HG02973 (cell line): ENCODE measurements around the gene RASGRF1.
"Not testable (repeated sequence)": the region's sequence is repeated elsewhere in the genome, so short reads cannot be mapped to it uniquely, and the experiment has no call there.

Experiments
- ATAC-seq: cut with Tn5 transposase; IDR thresholded peaks from one replicate; pipeline ENCODE4 v1.9.1; 2021; ENCODE audit warnings: moderate library complexity; ENCODE audit not compliant: unreplicated experiment

The RASGRF1 gene

DNA sequence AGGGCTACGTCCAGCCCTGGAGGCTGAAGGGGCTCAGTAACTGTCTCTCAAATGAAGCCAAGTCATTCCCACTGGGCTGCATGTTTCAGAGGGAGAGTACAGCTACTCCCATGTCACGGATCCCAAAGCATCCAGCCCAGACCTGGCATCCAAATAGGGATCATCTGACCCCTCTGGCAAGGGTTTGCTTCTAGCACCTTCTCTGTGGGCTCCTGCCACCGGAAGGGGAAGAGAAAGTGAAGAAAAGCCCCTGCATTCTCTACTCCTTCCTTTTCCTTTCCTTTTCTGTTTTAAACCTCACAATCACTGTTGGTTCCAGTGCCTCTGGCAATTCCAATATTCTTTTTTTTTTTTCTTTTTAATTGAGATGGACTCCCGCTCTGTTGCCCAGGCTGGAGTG is 81.2 kb downstream of the RASGRF1 start:
- ATAC-seq, result no peak

DNA sequence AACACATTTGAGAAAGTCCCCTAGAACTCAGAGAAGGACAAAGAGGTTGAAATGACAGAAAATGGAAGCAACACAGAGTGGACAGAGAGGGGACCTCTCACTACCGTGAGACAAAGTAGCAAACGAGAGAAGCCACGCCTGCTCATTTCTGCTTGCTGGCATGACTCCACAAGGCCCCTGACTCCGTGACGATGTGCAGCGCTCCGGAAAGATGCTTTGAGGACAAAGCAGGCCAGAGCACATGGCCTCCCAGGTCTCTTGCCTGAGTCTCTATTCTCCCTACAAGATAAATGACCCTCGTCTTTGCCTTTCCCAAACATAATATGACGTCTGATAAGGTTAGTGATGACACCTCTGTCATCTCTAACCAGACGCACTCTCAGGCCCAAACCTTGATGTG is 81.9 kb downstream of the RASGRF1 start:
- ATAC-seq, result no peak

DNA sequence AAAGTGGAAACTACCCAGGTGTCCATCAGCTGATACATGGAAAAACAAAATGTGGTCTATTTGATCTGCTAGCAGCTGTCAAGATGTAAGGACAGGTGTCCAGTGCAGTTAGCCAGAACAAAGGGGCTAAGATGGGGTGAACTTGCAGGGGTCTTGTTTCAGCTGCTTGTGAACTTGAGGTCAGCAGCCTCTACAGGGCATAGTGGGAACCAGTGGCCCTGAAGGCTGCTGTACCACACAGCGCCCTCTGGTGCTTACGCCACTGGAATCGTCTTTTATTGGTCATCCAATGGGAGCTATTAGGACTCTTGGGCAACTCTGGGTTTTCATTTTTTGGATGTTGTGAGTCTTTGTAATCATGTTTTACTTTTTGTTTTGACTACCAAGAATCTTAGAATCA is 83.5 kb downstream of the RASGRF1 start:
- no peak for ATAC-seq

DNA sequence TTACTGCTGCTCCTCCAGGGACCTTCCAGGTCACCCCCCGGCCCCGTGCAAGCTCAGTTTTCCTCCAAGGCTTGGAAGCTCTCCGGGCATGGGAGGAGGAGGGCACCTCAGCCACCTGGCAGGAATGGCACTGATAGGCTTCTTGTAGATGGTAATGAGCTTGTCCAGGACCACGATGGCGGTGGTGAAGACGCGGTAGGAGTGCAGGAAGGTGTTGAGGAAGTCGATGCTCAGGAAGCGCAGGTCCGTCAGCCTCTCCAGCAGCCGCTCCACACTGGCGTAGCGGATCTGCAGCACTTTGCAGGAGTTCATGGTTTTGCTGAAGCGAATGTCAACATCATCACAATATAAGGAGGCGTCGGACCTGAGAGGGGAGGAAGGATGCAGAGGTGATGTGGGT is 84.5 kb downstream of the RASGRF1 start:
- no peak for ATAC-seq

DNA sequence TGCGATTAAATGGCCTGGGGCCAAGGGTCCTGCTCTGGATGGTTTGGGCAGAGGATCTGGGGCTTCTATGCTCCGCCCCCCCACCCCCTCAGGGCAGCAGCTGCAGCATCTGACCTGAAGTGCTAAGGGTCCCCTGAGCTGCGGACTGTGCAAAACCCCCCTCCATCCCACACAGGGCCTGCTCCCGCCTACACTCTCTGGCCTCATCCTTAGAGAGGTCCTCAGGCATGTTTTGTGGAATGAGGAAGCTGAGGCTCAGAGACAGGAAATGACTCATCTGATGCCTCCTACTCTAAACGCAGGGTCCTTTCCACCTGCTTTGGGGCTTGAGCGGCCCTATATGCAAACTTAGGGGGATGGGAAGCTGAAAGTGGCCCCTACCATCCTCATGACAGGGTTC is 86.2 kb downstream of the RASGRF1 start:
- peak; percentile 82 for ATAC-seq

DNA sequence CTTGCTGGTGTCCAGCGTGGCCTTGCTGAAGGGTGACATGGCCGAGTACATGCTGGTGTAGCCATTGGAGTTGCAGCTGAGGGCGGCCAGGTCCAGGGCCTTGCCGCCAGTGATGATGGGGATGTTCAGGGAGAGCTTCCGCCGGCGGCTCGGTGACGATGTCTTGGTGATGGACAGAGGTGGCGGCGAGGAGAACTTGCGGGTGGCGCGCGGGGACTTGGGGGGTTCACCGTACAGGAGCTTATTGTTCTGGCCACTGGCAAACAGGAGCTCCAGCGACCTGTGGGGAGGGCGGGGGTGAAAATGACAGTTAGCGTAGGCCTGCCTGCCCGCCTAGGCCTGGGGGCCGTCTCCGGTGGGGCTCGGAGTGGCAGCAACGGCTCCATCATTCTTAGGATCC is 86.7 kb downstream of the RASGRF1 start:
- no peak for ATAC-seq

DNA sequence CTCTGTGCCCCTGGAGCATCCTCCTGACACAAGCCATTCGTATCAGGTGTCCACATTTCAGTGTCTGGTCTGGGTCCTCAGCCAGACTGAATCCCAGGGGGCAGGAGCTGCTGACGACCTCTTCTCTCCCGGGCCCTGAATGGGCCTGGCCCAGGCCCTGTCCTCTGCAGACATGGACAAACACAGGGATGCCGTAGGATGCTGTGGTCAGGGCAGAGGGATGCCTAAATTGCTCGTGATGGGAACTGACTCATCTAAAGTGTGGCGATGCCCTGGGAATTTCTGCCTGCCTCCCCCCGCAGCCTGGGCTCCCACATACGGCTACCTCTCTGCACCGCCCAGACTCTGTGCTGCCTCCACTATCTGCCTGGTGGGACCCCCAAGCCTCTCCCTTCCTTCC is 87.3 kb downstream of the RASGRF1 start:
- no peak for ATAC-seq

DNA sequence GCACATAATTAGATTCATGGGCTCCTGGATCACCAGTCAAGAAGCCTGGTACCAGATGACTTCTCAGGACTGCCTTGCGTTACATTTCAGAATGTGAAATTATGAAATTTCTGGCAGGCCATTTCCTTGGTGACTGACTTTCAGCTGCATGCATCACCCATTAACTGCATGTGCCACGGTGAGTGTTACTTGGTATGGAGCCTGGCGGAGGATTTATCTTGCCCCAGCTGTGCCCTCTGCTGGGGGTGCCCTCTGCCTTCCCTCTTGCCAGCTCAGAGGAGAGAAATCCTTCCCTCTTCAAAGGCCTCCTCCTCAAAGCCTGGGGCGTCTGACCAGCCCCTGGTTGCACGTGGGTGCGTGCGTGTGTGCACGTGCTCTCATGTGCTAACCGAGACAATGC is 88.0 kb downstream of the RASGRF1 start:
- no peak for ATAC-seq

DNA sequence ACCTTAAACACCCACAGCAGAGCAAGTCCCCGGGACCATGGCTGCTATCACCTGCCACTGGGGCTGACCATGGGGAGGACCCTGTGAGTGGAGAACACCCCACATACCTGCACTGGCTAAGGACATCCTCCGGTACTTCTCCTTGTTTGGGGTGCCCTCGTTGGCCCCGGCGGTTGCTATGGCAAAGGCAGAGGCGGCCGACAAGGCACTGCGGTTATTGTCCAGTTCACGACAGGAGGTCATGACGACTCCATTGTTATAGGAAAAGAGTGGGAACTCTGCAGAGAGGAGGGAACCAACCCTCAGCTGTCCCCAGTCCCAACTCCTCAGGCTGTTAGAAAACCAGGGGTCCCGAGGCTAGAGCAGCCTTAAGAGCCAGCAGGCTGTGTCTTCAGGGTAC is 90.9 kb downstream of the RASGRF1 start:
- ATAC-seq, result no peak

DNA sequence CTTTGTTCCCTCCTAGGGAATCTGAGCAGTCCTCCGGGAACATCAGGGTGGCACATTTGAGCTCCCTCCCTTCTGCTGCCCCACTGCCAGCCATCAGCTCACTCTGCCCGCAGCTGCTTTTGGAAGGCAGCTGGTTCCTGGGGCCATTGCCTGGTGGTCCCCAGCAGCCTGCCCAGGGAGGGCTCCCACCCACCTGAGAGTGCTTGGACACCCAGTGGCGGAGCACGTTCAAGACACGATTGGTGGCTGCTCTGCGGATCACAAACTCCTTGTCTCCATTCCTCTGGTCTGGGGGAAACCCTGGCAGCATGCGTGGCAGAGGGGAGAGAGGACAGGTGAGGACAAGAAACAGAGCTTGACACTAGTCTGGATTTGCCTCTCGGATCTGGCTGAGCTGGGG is 92.1 kb downstream of the RASGRF1 start:
- no peak for ATAC-seq

DNA sequence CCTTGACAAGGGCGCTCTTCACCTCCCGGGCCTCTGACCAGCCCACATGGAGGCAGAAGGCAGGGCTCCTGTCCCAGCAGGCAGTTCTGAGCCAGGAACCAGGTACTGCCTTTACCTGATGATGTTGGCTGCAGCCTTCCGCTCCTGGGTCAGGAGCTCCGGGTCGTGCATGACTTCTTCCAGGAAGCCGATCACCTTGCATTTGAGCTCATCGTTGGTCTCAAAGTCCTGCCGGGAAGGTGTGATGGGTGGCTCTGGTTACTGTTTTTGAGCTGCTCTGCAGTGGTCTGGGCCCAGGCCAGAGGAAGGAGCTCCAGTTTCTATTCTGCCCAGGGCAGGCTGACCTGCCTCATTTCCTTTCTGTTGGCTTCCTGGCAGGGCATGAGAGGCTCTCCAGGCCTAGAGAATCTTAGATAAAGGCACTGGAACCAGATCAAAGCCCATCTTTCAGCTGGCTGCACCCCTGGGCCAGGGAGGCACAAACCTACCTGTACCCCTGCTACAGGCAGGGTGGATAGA is 92.5 kb downstream of the RASGRF1 start:
- ATAC-seq, result no peak

DNA sequence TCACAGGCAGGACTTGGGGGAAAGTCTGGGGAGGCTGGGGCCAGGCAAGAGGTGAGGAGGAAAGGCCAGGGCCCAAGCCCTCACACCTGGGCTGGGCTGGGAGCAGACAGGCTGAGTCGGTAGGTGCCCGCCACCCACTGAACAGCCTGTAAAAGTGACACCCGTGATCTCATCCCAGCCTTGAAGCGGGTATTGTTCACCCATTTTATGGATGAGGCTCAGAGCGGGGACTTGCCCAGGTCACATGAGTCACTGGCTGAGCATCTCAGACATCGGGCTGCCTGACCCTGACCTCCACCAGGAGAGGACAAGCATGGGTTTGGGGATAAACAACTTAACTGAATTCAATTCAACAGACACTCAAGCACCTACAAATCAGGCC is 93.7 kb downstream of the RASGRF1 start:
- no peak for ATAC-seq

DNA sequence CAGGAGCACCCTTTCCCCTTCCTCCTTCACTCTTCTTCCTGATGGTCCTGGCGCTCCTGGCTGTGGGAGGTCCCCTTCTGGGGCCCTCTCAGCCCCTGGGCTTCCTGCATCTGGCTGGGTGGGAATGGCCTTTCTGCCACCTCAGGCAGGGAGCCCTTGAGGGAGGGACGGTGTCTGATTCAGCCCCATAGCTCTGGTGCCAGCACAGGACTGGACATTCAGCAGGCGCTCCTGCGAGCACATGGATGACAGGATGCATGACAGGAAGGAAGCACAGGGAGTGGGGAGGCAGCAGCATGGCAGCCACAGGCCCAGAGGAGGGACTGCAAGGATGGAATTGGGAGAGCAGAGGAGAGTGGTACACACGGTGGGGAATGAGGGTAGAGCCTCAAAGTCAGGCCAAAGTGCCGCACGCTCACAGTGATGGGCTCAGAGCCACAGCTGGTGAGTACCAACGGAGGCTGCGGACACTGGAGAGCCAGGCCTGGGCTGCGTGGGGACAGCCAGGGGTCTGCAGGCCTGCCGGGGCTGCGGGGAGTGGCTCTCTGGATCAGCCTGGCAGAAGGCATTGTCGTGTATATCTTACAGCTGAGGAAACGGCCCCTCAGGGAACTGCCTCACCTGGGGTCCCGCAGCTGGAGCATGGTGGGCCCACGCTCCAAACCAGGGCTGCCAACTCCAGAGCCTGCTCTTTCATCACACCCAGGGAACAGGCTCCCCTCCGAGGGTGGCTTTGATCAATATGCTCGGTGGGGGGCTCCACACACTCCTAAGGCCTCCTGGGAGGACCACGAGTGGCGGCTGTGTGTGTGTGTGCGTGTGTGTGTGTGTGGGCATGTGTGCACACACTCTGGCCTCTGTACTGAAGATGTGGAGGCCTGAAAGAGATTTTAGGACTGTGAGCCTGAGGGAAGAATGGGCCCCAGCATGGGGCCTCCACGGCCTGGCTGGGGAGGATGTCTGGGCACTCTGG is 94.4 kb downstream of the RASGRF1 start:
- ATAC-seq, result no peak

DNA sequence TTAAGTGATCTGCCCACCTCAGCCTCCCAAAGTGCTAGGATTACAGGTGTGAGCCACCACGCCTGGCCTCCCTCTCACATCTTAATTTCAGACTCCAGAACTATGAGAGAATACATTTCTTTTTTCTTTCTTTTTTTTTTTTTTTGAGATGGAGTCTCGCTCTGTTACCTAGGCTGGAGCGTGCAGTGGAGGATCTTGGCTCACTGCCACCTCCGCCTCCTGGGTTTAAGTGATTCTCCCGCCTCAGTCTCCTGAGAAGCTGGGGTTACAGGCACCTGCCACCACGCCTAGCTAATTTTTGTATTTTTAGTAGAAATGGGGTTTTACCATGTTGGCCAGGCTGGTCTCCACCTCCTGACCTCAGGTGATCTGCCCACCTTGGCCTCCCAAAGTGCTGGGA is 95.4 kb downstream of the RASGRF1 start:
- ATAC-seq, result not testable (repeated sequence)

DNA sequence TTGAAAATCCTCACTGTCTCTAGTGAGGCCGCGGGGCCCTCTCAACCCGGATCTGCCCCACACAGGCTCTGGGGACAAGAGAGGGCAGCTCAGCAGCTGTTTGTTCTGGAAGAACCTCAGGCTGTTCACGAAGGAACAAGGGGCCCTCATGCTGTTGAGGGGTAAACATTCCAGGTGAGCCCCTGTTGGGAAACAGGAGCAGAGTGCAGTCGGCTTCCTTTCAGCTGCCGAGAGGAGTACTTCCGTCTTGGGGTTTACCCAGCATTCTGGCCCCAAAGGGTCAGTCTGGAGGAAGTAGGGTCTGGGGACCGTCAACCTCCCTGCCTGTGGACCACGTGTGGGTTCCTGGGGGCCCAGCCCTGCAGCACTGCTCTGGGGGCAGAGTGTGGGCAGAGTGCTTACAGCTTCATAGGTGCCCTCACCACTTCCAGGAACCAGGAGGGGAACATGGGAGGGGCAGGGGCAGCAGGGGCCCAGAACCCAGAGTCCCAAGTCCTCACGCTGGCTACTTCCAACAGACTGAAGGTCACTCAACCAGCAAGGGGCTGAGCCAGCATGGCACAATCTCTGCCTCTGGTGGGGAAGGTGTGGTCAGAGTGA is 96.5 kb downstream of the RASGRF1 start:
- ATAC-seq, result no peak

DNA sequence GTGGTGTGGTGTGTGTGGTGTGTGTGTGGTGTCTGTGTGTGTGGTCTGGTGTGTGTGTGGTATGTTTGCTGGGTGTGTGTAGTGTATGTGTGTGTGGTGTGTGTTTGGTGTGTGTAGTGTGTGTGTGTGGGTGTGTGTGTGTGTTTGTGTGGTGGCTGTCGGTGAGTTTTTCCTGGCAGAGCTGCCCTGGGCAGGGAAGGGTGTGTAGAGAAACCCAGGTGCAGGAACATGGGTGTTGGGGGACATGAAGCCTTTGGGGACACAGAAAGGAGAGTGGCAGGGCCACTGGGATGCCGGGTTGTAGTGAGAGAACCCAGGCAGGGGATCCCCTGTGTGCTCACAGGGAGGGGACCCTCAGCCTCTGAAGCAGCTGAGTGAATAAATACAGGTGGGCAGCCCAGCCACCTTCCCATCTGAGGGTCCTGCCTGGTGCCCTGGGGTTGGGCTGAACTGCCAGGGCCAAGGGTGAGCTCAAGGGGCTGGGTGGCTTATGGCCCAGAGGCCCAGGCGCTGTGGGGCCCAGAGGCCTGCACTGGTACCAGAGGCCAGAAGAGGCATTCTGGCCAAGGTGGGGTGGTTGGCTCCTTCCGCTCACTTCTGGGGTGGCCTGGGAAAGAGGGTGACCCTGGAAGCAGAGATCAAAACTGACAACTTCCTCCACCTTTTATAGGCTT is 97.2 kb downstream of the RASGRF1 start:
- no peak for ATAC-seq

DNA sequence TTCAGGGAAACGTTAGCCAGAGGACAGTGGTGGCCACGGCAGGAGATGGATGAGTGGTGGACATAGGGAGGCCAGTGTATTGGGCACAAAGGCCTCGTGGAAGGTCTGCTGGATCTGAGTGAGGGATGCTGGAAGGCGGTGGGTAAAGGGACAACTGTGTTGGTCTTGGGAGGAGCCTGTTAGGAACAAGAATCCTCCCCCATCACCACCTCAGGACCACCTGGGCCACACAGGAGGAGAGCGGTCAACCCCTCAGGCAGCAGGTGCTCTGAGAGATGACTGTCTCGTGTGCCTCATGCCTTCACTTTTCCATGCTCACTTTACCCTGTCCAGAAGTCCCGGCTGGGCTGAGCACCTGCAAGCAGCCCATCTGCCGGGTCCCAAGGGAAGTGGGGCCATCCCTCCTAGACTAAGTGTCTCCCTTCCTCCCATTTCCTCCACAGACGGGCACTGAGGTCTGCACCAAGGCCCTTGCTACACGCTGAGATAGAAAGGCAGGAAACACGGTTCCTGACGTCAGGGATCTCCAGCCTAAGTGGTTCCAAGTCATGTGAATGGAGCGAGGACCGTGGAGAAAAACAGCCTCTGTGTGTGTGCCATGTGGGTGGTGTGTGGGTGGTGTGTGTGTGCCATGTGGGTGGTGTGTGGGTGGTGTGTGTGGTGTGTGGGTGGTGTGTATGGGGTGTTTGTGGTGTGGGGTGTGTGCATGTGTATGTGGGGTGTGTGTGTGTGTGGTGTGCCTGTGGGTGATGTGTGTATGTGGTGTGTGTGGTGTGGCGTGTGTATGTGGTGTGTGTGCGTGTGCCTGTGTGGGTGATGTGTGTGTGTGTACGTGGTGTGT is 97.9 kb downstream of the RASGRF1 start:
- ATAC-seq, result no peak

DNA sequence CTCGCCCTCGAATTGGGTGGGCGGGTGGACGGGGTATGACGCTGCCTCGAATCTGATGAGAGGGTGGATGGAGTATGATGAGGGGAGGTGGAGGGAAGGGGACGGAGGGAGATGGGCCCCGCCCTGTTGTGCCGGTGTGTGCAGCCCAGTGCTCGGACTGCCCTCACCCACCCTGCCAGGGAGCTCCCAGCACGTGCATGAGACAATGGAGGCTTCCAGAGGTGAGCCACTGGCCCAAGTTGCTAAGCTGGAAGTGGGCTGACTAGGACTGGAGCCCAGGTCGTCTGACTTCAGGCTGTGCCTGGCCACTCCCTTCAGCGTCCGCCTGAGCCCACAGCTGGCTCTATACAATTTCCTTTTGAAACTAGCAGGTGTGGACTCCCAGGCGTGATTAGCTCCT is 98.7 kb downstream of the RASGRF1 start:
- ATAC-seq, result no peak

DNA sequence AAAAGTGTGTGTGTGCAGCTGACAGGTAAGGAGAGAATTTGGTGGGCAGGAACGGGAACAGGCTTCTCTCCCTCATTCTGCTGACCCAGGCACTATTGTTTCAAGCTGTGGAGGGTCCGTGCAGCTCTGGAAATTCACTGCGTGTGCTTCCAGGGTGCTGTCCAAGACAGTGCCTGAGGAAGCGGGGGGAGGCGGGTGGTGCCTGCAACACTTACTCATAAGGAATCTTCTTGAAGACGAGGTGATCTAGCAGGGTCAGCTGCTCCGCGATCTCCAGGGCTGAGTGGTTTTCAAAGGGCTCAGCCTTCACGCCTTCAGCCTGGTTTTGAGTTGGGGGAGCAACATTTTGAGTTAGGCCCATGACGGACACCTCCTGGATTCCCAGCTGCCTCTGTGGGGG is 99.1 kb downstream of the RASGRF1 start:
- ATAC-seq, result no peak

DNA sequence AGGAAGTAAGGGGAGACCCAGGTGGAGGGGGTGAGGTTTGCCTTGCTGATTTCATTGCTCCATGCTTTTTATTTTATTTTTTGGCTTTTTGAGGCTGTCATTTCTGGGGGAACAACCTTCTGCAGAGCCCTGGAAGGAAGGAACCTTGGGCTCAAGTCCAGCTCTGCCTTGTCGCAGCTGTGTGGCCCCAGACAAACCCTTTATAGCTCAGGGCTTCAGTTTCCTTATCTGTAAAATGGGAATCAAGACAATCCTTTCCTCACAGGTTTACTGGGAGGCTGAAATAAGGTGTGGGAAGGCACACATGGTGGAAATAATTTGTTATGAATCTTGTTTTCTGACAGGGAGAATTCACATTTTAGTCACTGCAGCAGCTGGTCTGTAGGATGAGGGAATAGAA is 100.3 kb downstream of the RASGRF1 start:
- ATAC-seq, result no peak

DNA sequence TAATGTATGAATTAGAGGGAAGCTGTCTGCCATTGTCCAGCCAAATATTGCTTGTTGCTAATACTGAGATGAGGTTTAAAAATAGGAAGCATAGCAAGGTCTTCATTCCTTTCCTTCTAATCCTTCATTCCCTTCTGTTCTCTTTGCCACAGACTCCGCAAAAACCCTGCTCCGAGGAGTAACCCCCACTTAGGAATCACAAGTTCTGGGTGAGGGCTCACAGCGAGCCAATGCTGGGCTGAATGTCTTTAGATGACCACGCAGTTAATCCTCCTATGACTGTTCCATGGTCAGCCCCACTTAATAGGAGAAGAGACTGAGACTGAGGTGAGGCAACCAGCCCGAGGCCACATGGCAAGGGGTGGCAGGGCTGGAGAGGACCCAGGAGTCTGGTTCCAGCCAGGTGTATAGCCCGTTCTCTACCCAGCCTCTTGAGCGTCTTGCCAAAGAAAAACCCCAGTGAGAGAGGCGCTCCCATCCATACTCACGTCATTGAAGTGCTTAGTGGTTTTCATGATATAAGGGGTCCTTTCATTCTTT is 100.8 kb downstream of the RASGRF1 start:
- no peak for ATAC-seq
